Skeletal muscle cell (primary cell): Measurements from ENCODE around the gene SNUPN.
A peak's percentile ranks its signal among the peaks of the same experiment; 100 is the strongest.

Source experiments
- DNase-seq: peaks from one replicate; pipeline ENCODE4 v3.0.0-alpha.2; 2010; ENCODE audit warnings: low read depth
- H3K4me3 ChIP-seq: 2 replicates; pipeline ENCODE4 v1.5.1; 2011; ENCODE audit warnings: low read depth, mild to moderate bottlenecking, control low read depth, low read length, moderate library complexity

Gene SNUPN

DNA sequence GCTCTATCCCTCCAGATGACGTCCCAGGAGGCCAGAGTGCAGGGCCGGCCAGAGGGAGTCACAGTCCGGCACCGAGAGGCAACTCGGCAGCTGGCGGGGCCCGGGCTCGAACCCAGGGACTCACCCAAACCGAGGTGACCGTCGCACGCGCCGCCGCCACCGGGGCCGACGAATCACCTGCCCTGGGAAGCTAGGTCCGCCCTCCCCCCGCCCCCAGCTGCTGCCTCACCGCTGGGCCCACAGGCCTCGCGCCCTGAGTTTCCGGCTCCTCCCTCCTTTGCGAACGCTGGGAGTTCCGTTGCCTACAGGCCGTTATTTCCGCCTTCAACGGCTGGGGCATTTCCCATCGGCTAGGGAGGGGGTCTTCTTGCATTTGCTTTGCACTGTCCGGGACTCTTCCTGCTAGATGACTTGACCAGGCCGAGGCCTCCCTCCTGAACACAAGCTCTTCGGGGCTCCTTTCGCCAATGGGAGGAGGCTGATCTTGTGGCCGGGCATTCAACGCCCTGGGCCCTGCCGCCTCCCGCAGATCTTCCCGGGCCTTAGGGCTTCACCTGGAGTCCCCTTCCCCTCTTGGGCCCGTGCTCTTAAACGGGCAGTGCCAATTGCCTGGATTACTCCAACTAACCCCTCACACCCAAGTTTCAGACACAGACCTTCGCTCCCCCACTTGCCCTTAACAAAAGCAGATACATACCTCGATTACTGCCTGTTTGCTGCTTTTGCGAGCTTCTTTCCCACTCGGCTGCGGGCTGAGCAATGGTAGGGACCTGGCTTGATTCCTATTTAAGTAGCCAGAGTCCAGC is at the start of gene SNUPN:
Gene SNUPN (minus strand): TSS at position 184 of the 806 bp plus-strand sequence. CDS start 4,674 bp downstream, outside the sequence.
- DNase-seq, result peak; percentile 72
- peak within 1 kb of the TSS; percentile 81 for H3K4me3 ChIP-seq

DNA sequence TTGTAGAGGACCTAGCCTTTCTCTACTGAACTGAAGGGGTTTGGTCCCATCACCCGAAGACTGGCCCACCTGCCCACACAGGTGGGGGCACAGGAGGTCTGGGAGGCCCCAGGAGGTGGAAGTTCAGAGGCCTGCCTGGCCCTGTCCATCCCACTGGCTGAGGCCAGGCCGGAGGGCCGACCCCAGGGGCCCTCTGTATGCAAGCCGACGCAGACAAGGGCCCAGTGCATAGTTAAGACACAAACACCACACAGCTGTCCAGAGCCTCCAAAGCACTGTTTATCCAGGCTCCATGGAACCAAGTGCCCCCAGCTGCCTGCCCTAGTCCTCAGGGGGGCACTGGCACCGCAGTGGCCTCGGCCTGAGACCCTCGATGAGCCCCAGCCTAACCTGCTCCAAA is 48.8 kb upstream of the SNUPN start:
- H3K4me3 ChIP-seq, result no peak overlapping the region
- no peak for DNase-seq

DNA sequence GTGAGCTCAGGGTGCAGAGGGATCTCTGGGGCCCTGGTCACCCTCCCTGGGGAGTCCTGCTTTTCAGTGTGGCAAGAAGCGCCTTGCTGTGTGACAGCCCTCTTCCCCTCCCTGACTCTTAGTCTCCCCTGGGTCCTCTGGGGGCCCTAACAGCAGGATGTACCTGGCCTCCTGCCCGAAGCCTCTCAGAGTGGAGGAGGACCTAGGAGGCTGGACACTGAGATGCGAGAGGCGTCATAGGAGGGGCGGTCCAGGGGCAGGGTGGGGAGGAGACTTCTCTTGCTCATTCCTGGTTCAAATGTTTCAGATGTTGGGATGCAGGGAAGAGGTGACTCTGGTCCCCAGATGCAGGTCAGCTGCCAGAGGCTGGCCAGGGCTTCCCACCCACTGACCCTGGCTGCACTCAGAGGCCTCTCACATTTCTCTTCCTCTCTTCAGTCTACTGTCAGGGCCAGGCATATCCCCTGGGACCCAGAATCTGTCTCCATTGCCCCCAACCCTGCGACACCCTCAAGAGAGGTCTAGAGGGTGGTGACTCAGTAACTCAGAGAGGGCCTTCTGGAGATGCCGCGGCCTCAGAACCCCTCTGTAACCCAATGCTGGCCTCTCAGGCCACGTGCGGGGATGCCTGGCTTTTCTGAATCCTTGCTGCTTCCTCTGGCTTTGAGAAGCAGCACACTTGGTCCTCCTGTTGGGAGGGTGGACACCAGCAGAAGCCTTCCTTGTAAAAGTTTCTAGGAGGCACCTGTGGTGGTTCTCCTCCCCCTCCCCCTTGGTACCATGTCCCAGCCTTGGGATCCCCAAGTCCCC is 48.1 kb upstream of the SNUPN start:
- DNase-seq, result peak; percentile 63
- H3K4me3 ChIP-seq, result no peak overlapping the region

DNA sequence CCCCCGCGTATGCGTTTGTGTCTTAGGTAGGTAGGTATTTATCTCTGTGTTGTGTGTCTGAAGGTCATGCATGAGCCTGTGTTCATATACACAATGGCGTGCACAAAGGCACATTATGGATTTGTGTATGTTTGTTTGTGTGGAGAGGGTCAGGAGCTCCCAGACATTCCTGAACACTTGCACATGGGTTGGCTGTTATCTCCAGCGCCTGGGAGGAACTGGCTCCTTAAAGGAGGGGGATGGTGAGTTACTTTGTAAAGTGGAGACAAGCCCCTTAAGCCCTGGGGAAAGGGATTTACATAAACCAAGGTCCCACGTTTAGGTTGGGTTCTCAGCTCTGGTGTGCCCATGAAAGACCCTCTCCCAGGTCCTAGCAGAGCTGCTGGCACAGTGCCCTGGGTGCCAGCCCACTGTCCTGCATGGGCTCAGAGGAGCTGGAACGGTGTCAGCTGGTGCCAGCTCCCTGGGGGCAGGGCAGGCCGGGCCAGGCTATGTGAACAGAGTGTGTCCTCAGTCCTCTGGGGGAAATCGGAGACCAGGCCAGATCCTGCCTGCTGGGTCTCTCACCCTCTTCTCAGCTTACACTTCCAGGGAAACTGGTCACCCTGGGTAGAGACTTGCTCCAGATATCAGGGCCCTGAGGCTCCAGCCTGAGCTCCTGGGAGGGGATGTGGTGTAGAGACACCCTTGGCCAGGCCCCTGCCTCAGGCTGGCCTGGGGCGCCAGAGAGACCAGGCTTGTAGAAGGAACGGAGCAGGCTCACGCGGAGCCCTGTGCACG is 47.3 kb upstream of the SNUPN start:
- DNase-seq, result no peak
- H3K4me3 ChIP-seq, result no peak overlapping the region

- no peak overlapping the region for H3K4me3 ChIP-seq
- no peak for DNase-seq
These were observed 46.4 kb upstream of the SNUPN start for GRCh38 chr15:75671730-75672602.

- H3K4me3 ChIP-seq, result no peak overlapping the region
These were observed 44.3 kb upstream of the SNUPN start for GRCh38 chr15:75669879-75670212.

DNA sequence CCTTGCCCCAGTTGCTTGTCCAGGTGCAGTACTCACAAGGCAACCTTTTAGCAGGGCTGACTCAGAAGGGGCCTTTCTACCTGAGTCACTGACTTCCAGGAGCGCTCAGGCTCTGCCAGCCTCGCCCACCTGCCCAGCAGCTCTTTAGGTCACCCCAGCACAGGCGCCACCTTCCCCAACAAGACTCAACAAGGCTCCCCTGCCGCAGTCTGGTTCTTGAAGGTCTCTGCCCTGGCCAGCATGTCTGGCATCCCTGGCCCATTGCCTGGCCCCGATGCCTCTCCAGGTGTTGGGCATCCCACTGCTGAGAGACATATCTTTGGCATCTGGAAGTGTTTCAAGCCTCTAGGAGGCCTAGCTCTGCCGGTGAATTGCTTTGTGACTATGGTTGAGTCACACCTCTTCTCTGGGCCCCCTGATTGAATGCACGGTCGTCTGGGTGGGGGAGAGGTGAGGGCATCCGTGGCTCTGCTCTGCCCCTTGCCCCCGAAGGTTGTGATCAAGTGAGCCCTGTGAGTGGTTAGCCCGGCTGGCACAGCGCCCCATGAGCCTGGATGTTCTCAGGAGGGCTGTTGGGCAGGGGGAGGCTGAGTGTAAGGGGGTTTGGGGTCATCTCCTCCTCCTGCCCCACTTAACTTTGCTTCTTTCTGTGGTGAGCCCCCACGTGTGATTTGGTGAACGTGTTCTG is 43.8 kb upstream of the SNUPN start:
- no peak overlapping the region for H3K4me3 ChIP-seq
- DNase-seq, result no peak

More at GRCh38 chr15:75669879-75670212, 44.3 kb upstream of the SNUPN start:
- no peak for DNase-seq

GRCh38 chr15:75666823-75667501 is 41.4 kb upstream of the SNUPN start:
- peak; percentile 97 for DNase-seq
- no peak overlapping the region for H3K4me3 ChIP-seq

DNA sequence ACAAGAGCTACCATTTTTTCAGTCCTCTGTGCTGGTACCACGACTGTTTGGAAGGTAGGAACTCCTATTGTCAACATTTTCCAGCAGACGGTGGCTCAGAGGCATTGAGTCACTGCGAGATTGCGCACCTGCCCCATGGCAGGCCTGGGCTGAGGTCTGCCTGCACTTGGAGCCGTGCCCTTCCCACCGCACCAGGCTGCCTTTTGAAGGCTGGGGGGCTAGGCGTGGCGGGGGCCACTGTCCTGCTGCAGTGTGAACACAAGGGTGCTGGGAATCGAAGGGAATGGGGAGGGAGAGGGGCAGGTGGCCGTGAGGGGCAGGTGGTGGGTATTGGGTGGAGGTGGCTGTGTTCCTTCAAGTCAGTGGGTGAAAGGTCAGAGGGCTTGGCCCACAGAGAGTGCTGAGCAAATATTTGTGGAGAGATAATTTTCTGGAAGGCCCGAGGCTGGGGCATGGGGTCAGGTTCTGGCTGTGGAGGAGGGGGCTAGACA is 38.5 kb upstream of the SNUPN start:
- no peak overlapping the region for H3K4me3 ChIP-seq
- no peak for DNase-seq

DNA sequence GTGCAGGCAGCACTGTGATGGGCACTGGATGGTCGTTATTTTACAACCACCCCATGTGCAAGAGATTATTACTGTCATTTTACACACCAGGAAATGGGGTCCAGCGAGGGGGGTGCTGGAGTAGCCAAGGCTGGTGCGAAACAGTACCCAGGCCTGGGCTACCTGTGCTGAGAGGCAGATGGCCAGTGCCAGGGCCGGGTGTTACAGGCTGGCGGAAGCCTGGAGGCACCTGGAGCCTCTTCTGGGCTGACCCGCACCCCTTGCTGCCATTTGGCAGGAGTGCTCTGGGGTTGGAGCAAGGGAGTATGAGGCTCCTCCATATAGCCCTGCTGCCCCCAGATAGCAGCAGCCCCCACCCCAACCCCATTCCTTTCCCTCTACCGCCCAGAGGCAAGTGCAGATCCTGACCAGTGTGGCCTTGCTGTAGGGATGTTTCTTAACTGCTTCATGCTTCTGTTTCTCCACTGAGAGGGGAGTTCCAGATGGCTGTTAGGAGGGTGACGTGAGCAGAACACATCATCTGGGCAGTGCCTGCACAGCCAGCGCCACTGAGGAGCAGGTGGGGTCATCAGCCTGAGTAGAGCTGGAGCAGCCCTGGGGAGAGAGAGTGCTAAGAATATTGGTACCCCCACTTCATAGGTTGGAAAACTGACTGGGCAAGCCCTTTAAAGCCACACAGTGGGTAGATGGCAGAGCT is 37.4 kb upstream of the SNUPN start:
- no peak for DNase-seq
- H3K4me3 ChIP-seq, result no peak overlapping the region

DNA sequence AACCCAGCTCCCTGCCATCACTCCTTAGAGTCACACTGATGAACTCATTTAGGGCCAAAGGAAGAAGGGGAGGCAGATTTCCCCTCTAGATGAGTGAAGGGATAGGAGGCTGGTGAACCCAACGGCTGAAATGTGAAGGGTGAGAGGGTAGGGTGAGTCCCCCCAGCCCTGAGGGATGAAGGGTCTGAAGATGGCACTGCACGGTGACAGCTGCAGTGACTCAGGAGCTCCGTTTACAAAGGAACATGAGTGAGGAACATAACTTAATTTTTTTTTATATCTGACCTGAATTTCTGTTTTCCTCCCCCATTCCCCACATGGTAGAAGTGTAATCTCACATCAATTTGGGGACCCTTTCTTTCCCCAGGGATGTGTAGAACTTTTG is 36.2 kb upstream of the SNUPN start:
- H3K4me3 ChIP-seq, result no peak overlapping the region
- DNase-seq, result no peak

- peak overlapping the region; percentile 5 for H3K4me3 ChIP-seq
- DNase-seq, result peak; percentile 83
These were observed 35.7 kb upstream of the SNUPN start for GRCh38 chr15:75661100-75661755.

DNA sequence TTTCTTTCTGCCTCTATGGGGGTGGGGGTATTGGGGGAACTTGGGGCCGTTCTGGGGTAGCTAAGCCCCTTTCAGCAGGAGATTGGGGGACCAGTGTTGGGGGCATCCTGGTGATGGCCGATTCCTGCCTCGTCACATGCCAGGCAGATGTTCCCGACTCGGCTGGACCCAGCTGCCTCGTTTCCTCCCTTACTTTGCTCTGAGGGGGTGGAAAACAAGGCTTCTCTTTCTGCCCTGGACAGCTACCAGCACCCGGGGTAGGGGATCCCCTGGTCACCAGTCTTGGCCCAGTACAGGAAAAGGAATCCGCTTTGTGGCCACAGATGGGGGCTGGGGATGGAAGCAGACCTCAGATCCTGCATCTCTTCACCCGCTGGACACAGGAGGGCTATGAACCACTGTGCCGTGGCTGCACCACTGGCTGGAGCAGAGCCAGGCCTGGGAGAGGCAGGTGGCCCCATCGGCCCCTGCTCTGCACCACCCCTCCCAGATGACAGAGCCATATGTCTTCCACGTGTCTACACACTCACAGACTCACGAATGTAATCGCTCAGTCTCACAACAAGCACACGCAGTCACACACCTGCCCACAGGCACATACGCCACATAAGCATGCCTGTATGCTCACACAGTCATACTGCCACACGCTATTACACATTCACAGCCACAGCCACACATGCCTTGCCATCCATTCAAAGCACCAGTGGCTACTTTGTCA is 34.6 kb upstream of the SNUPN start:
- DNase-seq, result no peak
- no peak overlapping the region for H3K4me3 ChIP-seq

- DNase-seq, result no peak
- H3K4me3 ChIP-seq, result no peak overlapping the region
These were observed 33.7 kb upstream of the SNUPN start for GRCh38 chr15:75659141-75659771.

GRCh38 chr15:75656813-75657212 is 31.3 kb upstream of the SNUPN start:
- no peak for DNase-seq
- H3K4me3 ChIP-seq, result no peak overlapping the region

GRCh38 chr15:75656331-75656730 is 30.8 kb upstream of the SNUPN start:
- no peak for DNase-seq
- H3K4me3 ChIP-seq, result no peak overlapping the region
